ENCODE results near the gene GFRA3. TPM values are rescaled to one million over a fixed set of nuclear protein-coding genes. Genes with fewer than 3 reads are reported as not detected.
A peak's percentile ranks its signal among the peaks of the same experiment; 100 is the strongest.

Gene GFRA3
- polyA plus RNA-seq, 3 donors, result 3.0 to 4.4 (median 3.4) TPM

DNA sequence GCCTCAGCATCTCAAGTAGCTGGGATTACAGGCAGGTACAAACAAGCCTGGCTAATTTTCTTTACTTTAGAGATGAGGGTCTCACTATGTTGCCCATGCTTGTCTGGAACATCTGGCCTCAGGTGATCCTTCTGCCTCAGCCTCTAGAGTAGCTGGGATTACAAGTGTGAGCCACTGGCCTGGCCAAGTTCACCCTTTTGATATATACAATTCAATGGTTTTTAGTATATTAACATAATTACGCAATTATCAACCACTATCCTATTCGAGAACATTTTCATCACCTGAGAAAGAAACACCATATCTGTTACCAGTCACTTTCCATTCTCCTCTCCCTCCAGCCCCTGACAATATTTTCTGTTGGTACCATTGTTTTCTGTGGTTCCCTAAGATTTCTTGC, 57.6 kb downstream of the GFRA3 start:
- no peak for DNase-seq (ENCODE audit: extremely low read depth in 1 of 11, low read depth in 9 of 11, low spot score in 4 of 11)

DNA sequence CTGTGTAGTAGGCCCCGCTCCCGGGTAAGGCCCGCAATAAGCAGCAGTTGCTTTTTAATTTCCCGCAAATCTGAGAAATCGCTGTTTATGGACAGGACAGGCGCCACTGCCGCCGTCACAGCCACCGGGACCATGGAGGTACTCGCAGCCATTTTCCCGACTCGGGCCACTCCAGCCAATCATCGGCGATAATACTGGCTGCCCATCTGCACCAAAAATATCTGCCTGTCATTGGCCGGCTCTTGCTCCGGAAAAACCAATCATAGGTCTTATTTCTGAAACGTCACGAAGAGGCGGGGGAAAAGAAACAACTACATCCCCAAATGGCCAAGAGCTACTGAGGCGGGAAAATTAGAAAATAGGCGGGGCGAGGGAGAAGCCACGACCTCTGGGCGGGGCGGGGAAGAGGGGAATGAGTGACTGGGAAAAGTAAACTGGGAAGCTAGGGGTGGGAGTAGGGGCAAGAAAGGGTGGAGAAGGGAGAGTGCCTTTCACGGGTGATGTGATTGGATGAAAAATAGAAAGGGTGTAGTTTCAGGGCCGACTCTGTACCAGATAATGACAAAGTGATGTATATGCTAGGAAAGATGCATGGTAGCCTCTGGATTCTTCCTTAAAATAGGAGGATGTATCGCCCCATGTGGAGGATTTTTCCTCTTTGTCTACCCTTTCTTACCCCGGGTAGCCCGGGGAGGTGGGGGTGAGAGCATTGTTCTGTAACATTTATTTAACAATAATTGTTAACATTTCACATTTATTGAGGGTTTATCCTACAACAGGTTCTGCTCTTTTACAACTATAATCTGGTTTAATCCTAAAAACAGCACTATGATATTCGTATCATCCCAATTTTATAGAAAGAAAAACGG, 61.0 kb downstream of the GFRA3 start, which contains the start of gene CDC23:
TSS of gene CDC23 (minus strand) at position 163 of the 869 bp plus-strand sequence. CDS start at position 152, 11 bp downstream.
- peak; percentile 93 to 99 (median 98) for DNase-seq (ENCODE audit: extremely low read depth in 1 of 11, low read depth in 9 of 11, low spot score in 4 of 11)

DNA sequence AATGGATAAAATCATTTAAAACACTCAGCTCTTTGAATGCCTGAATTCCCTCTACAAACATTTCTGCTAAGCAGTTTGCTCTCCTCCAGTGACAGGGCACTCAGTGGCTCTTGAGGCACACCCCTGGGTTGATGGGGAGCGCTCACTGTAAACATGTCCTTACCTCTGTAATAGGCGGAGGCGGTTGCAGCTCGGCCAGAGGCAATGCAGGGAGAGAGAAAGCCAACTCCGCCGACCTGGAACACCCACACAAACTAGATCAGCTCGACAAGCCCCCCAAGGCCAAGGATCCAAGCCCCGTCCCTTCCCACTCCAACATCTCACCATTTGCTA, 61.6 kb downstream of the GFRA3 start:
- DNase-seq (ENCODE audit: extremely low read depth in 1 of 11, low read depth in 9 of 11, low spot score in 4 of 11), result no peak

DNA sequence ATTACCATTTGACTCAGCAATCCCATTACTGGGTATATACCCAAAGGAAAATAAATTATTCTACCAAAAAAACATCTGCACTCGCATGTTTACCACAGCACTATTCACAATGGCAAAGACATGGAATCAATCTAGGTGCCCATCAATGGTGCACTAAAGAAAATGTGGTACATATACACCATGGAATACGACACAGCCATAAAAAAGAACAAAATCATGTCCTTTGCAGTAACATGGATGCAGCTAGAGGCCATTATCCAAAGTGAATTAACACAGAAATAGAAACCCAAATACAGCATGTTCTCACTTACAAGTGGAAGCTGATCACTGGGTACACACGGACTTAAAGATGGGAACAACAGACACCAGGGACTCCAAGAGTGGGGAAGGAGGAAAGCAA, 63.4 kb downstream of the GFRA3 start:
- DNase-seq (ENCODE audit: extremely low read depth in 1 of 11, low read depth in 9 of 11, low spot score in 4 of 11), result no peak

Other genes with a start within 250 kb of the GFRA3 start
- 10 to 100 TPM; 48.3 to 55.1 (median 54.0) TPM for gene FAM13B, start 241.5 kb downstream of the GFRA3 start, polyA plus RNA-seq (ENCODE audit: insufficient read length in 3 of 3)
- under 1 TPM in 2 of 3 donors, not detected in 1; 0.19 to 0.26 TPM for gene WNT8A, start 190.6 kb downstream of the GFRA3 start, polyA plus RNA-seq (ENCODE audit: insufficient read length in 3 of 3)
- gene NME5, start 135.2 kb downstream of the GFRA3 start, polyA plus RNA-seq (ENCODE audit: insufficient read length in 3 of 3), result 10 to 100 TPM; 17.6 to 26.4 (median 26.3) TPM
- 100 to 1,000 TPM; 116 to 184 (median 141) TPM for gene BRD8, start 96.0 kb downstream of the GFRA3 start, polyA plus RNA-seq (ENCODE audit: insufficient read length in 3 of 3)
- gene KIF20A, start 95.5 kb downstream of the GFRA3 start, polyA plus RNA-seq (ENCODE audit: insufficient read length in 3 of 3), result 10 to 100 TPM; 33.1 to 53.9 (median 49.9) TPM
- gene CDC23, start 61.3 kb downstream of the GFRA3 start, polyA plus RNA-seq (ENCODE audit: insufficient read length in 3 of 3), result 10 to 100 TPM; 54.6 to 66.7 (median 62.9) TPM
- gene CDC25C, start 57.2 kb upstream of the GFRA3 start, polyA plus RNA-seq (ENCODE audit: insufficient read length in 3 of 3), result 1 to 10 TPM; 8.4 to 8.9 (median 8.8) TPM
- gene FAM53C, start 63.6 kb upstream of the GFRA3 start, polyA plus RNA-seq (ENCODE audit: insufficient read length in 3 of 3), result 10 to 100 TPM; 32.3 to 36.4 (median 32.8) TPM
- 100 to 1,000 TPM in 1 of 3 donors, 10 to 100 TPM in 2; 92.1 to 103 (median 94.4) TPM for gene KDM3B, start 78.1 kb upstream of the GFRA3 start, polyA plus RNA-seq (ENCODE audit: insufficient read length in 3 of 3)
- gene REEP2, start 164.4 kb upstream of the GFRA3 start, polyA plus RNA-seq (ENCODE audit: insufficient read length in 3 of 3), result 10 to 100 TPM; 10.1 to 13.3 (median 13.0) TPM
- 100 to 1,000 TPM; 134 to 404 (median 223) TPM for gene EGR1, start 190.9 kb upstream of the GFRA3 start, polyA plus RNA-seq (ENCODE audit: insufficient read length in 3 of 3)

Measured in renal cortex interstitium (tissue), 11 donors.